ENCODE measurements around the gene SWT1. TPM values are rescaled to one million over a fixed set of nuclear protein-coding genes. Genes with fewer than 3 reads are reported as not detected.

The SWT1 gene
- total and polyA plus RNA-seq, 2 of the 13 experiments (the other 11 are each of a cell fraction or from before 2014, with no cell fraction given): 1.7 to 2.5 TPM

GRCh38 chr1:185317034-185317885, 160.3 kb downstream of the SWT1 start, which contains the start of gene IVNS1ABP (continued):
- no peak for TF ChIP-seq DNMT3B (CRISPR knock-in tag; conservative IDR thresholded peaks at IDR 0.05)
- TF ChIP-seq SETDB1 (CRISPR knock-in tag; IDR thresholded peaks at IDR 0.05; ENCODE audit: borderline replicate concordance): no peak
- no peak for TF ChIP-seq SP1 (IDR thresholded peaks at IDR 0.05)
- TF ChIP-seq SP1 (CRISPR knock-in tag; IDR thresholded peaks at IDR 0.05): peak; percentile 64; the same call in 1 of the 2 replicates
- no peak for TF ChIP-seq SIN3B (IDR thresholded peaks at IDR 0.05; ENCODE audit: low read length)
- peak; percentile 79; the same call in 1 of the 2 replicates for TF ChIP-seq ZXDC (CRISPR knock-in tag; IDR thresholded peaks at IDR 0.05)
- TF ChIP-seq POGZ (CRISPR knock-in tag; IDR thresholded peaks at IDR 0.05): 0 out of 2 replicates have a peak, but pooled peaks have one; percentile 50
- no peak for TF ChIP-seq HMGA1 (CRISPR knock-in tag; conservative IDR thresholded peaks at IDR 0.05)
- no peak for TF ChIP-seq ZNF781 (CRISPR knock-in tag; IDR thresholded peaks at IDR 0.05; ENCODE audit: borderline replicate concordance, not compliant biosample characterization)
- TF ChIP-seq ZNF17 (CRISPR knock-in tag; IDR thresholded peaks at IDR 0.05): no peak
- no peak for TF ChIP-seq ZEB1 (IDR thresholded peaks at IDR 0.05; ENCODE audit: insufficient replicate concordance, low read depth)
- TF ChIP-seq RAD21 (CRISPR knock-in tag; IDR thresholded peaks at IDR 0.05): peak; percentile 50; the same call in 1 of the 2 replicates
- peak; percentile 17; the same call in 1 of the 2 replicates for TF ChIP-seq ZNF501 (CRISPR knock-in tag; IDR thresholded peaks at IDR 0.05)
- TF ChIP-seq CSRNP2 (CRISPR knock-in tag; conservative IDR thresholded peaks at IDR 0.05; ENCODE audit: low read depth): no peak
- peak; percentile 53; the same call in 1 of the 2 replicates for TF ChIP-seq ZSCAN9 (CRISPR knock-in tag; IDR thresholded peaks at IDR 0.05; ENCODE audit: borderline replicate concordance)
- TF ChIP-seq MAX (IDR thresholded peaks at IDR 0.05): peak; percentile 98
- TF ChIP-seq ZNF142 (CRISPR knock-in tag; IDR thresholded peaks at IDR 0.05): 0 out of 2 replicates have a peak, but pooled peaks have one; percentile 28
- TF ChIP-seq MTF2 (CRISPR knock-in tag; IDR thresholded peaks at IDR 0.05; ENCODE audit: borderline replicate concordance): peak; percentile 28; the same call in 1 of the 2 replicates
- peak; percentile 44; the same call in 1 of the 2 replicates for TF ChIP-seq THAP11 (CRISPR knock-in tag; IDR thresholded peaks at IDR 0.05)

Data from HepG2 (cell line).